WI38 (cell line): Measurements from ENCODE around the gene CHD9.

ENCODE experiments used
- H3K4me3 ChIP-seq: 2 replicates; pipeline ENCODE4 v1.5.1; 2011; ENCODE audit warnings: low read depth, mild to moderate bottlenecking, control low read depth, low read length
- TF ChIP-seq, protein P1 (sequence below): IDR thresholded peaks from 2 replicates; pipeline ENCODE4 v1.5.1; 2012; ENCODE audit warnings: low read depth, mild to moderate bottlenecking, control low read depth, low read length

CHD9 gene

DNA sequence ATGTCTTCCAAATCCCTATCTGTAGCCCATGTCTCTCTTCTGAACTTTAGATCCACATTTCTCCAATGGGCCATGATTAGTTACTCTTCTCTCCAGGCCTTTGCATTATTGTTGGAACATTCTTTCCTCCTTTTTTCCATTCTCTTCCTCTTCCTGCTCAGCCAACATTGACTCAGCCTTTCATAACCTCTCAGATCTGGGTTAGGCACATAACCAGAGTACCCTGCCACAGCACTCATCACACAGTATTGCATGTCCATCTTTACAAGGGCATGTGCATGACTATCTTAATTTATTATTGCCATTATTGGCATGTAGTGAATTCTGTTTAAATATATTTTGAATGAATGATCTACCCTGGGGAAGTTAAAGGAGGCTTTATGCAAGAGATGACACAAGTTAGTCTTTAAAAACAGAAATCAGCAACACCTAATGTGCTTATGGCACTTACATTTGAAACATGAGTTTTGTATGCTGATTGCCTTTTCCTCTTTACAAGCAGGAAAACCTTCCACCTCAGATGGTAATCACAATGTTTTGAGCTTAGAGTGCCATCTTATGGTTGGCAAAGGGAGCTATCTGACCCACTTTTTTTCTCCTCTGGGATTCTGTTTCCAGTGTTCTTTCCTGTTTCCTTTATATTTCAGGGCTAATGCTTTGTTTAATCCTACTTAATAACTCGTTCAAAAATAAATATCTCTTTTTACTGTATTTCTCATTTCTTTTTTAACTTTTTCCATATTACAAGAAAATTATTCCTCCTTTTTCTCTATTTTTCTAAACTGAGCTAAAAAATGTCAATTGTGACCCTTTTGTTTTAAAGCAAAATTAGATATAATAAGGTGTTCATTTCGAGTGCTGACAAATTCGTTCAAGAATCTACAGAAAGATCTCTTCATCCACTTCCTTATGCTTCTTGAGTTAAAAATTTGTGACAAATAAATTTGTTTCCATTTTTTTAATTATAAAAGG is 228.5 kb downstream of the CHD9 start:
- TF ChIP-seq, protein P1, sequence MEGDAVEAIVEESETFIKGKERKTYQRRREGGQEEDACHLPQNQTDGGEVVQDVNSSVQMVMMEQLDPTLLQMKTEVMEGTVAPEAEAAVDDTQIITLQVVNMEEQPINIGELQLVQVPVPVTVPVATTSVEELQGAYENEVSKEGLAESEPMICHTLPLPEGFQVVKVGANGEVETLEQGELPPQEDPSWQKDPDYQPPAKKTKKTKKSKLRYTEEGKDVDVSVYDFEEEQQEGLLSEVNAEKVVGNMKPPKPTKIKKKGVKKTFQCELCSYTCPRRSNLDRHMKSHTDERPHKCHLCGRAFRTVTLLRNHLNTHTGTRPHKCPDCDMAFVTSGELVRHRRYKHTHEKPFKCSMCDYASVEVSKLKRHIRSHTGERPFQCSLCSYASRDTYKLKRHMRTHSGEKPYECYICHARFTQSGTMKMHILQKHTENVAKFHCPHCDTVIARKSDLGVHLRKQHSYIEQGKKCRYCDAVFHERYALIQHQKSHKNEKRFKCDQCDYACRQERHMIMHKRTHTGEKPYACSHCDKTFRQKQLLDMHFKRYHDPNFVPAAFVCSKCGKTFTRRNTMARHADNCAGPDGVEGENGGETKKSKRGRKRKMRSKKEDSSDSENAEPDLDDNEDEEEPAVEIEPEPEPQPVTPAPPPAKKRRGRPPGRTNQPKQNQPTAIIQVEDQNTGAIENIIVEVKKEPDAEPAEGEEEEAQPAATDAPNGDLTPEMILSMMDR: no peak
- no peak overlapping the region for H3K4me3 ChIP-seq

- TF ChIP-seq, protein P1: no peak
- no peak overlapping the region for H3K4me3 ChIP-seq
These were observed 230.4 kb downstream of the CHD9 start for GRCh38 chr16:53285236-53285635.

DNA sequence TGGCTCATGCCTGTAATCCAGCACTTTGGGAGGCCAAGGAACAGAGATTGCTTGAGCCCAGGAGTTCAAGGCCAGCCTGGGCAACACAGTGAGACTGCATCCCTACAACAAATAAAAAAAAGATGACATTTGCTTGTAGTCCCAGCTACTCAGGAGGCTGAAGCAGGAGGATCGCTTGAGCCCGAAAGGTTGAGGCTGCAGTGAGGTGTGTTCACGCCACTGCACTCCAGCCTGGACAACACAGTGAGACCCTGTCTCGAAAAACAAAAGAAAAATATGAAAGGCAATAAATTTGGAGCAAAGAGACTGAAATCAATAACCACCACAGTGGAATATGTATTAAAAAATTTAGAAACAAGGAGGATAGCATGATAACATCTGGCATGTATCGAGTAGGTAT is 235.7 kb downstream of the CHD9 start:
- no peak overlapping the region for H3K4me3 ChIP-seq
- TF ChIP-seq, protein P1: no peak

DNA sequence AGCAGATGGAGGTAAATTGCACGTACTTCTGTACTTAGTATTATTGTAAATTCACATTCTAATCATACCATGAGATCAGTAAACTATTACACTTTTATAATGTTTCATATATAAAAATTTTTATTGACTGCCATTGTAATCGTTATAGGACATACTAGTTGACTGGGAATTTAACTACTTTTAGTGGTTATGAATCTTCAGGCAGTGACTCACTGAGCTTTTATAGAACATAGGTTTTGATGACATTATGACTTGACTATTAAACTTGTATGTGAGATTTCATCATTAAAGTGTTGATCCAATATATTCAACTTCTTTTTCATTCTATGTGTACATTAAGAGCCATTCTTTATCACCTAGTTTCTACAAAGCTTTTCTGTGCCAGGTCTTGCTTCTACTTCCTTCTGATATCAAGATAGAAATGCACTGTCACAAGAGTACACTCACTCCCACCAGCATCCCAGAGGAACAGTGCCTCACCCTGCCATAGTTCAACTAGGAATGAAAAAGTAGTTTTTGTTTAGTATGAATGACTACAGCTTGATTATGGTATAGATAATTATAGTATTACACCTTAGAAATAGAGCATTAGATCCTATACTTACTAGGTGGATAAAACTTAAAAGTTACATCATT is 237.1 kb downstream of the CHD9 start:
- H3K4me3 ChIP-seq: no peak overlapping the region
- TF ChIP-seq, protein P1: no peak

DNA sequence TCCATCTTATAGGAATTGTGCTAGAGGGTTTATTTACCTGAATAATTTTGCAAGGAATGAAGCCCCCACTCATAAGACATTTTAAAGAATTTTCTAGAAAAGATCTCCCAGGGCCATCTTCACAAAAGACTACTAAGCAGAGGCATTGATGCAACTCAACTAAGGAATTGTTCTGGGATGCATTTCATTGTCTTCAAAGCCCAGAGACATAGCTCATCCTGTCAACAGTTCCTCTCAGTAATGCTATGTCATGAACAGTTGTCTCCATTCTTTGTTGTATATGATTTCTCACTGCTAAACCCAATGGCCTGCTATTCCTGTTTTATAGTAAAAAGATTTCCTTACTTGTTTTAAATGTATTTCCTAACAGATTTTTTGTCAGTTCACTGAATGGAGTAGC is 242.7 kb downstream of the CHD9 start:
- no peak overlapping the region for H3K4me3 ChIP-seq
- TF ChIP-seq, protein P1: no peak

GRCh38 chr16:53304334-53304733 is 249.5 kb downstream of the CHD9 start:
- H3K4me3 ChIP-seq: no peak overlapping the region
- TF ChIP-seq, protein P1: no peak

- H3K4me3 ChIP-seq: no peak overlapping the region
- TF ChIP-seq, protein P1: no peak
These were observed 251.0 kb downstream of the CHD9 start for GRCh38 chr16:53305743-53306142.
